Measurements from ENCODE around the gene PLA2G2C.

DNA sequence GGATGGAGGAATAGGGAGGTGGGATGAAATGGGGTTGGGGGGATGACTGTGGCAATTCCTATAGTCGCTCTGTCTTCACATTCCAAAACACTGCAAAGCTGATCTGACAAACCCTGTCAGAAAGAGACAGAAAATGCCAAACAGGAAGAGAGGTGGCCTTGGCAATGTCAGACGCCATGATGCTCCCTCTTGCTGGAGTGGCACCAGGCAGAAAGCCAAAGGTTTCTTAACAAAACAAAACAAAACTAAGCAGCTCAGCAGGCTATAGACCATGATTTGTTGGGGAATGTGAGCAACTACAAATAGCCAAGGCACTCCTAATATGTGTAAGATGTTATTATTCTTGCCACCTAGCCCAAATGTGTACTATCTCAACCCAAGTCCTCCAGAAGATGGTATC, 42.9 kb upstream of the PLA2G2C start:
- TF ChIP-seq, protein P1, sequence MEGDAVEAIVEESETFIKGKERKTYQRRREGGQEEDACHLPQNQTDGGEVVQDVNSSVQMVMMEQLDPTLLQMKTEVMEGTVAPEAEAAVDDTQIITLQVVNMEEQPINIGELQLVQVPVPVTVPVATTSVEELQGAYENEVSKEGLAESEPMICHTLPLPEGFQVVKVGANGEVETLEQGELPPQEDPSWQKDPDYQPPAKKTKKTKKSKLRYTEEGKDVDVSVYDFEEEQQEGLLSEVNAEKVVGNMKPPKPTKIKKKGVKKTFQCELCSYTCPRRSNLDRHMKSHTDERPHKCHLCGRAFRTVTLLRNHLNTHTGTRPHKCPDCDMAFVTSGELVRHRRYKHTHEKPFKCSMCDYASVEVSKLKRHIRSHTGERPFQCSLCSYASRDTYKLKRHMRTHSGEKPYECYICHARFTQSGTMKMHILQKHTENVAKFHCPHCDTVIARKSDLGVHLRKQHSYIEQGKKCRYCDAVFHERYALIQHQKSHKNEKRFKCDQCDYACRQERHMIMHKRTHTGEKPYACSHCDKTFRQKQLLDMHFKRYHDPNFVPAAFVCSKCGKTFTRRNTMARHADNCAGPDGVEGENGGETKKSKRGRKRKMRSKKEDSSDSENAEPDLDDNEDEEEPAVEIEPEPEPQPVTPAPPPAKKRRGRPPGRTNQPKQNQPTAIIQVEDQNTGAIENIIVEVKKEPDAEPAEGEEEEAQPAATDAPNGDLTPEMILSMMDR (conservative IDR thresholded peaks at IDR 0.05; ENCODE audit: low read length): no peak
- TF ChIP-seq EZH2phosphoT487 (IDR thresholded peaks at IDR 0.05; ENCODE audit: borderline replicate concordance, low read depth, low read length): no peak

All from OCI-LY7 (cell line).